DOHH2 (cell line): ENCODE measurements around the gene MPRIP.

Experiments
- H3F3A ChIP-seq: fragments of 200-600 bp; sonication (generic), shearing (Covaris generic); 2 replicates; pipeline ENCODE4 v1.6.0; 2016; ENCODE audit warnings: antibody characterized with exemption, mild to moderate bottlenecking; ENCODE audit not compliant: control insufficient read depth, insufficient read depth
- H3K27ac ChIP-seq: fragments of 200-600 bp; sonication (generic); 2 replicates; pipeline ENCODE4 v1.5.1; 2014; ENCODE audit warnings: low read depth, mild to moderate bottlenecking, low read length, moderate library complexity
- H3K27me3 ChIP-seq: fragments of 200-600 bp; sonication (generic); 2 replicates; pipeline ENCODE4 v1.6.1; 2014; ENCODE audit warnings: mild to moderate bottlenecking, low read length, mixed read lengths; ENCODE audit not compliant: control insufficient read depth
- H3K36me3 ChIP-seq: fragments of 200-600 bp; sonication (generic); 2 replicates; pipeline ENCODE4 v1.6.1; 2014; ENCODE audit warnings: mild to moderate bottlenecking, low read length, moderate library complexity, mixed read lengths; ENCODE audit not compliant: control insufficient read depth
- H3K4me1 ChIP-seq: fragments of 200-600 bp; sonication (generic); 2 replicates; pipeline ENCODE4 v1.6.1; 2014; ENCODE audit warnings: mild to moderate bottlenecking, low read length, mixed read lengths; ENCODE audit not compliant: control insufficient read depth
- H3K4me2 ChIP-seq: fragments of 200-600 bp; sonication (generic); 2 replicates; pipeline ENCODE4 v1.6.0; 2014; ENCODE audit warnings: mild to moderate bottlenecking, low read length, moderate library complexity
- H3K4me3 ChIP-seq: fragments of 200-600 bp; sonication (generic); 2 replicates; pipeline ENCODE4 v1.5.1; 2014; ENCODE audit warnings: mild to moderate bottlenecking, low read length, mixed read lengths
- H3K79me2 ChIP-seq: fragments of 200-600 bp; sonication (generic); 2 replicates; pipeline ENCODE4 v1.6.1; 2014; ENCODE audit warnings: mild to moderate bottlenecking, low read length, mixed read lengths; ENCODE audit not compliant: control insufficient read depth
- H3K9me2 ChIP-seq: fragments of 200-600 bp; sonication (generic); replicated peaks from 2 replicates; pipeline ENCODE4 v1.6.1; 2014; ENCODE audit warnings: mild to moderate bottlenecking, low read length, mixed read lengths; ENCODE audit not compliant: control insufficient read depth
- H3K9me3 ChIP-seq: fragments of 200-600 bp; sonication (generic); 2 replicates; pipeline ENCODE4 v1.6.1; 2014; ENCODE audit warnings: antibody characterized with exemption, low read length, mixed read lengths; ENCODE audit not compliant: control insufficient read depth, insufficient read depth
- H4K20me1 ChIP-seq: fragments of 200-600 bp; sonication (generic); 2 replicates; pipeline ENCODE4 v1.6.0; 2014; ENCODE audit warnings: low read depth, mild to moderate bottlenecking, antibody characterized with exemption, low read length, moderate library complexity; ENCODE audit not compliant: control insufficient read depth, insufficient read depth
- EZH2phosphoT487 ChIP-seq: fragments of 200-600 bp; sonication (generic); IDR thresholded peaks from 2 replicates; pipeline ENCODE4 v1.6.1; 2017; ENCODE audit warnings: borderline replicate concordance, mild to moderate bottlenecking, antibody characterized with exemption, low read length, moderate library complexity, mixed read lengths
- TF ChIP-seq, protein P1 (sequence below): fragments of 200-600 bp; sonication (generic); IDR thresholded peaks from one replicate; pipeline ENCODE4 v1.5.1; 2014; ENCODE audit warnings: antibody characterized with exemption, mild to moderate bottlenecking, low read depth, low read length; ENCODE audit not compliant: poor library complexity, severe bottlenecking

MPRIP gene

DNA sequence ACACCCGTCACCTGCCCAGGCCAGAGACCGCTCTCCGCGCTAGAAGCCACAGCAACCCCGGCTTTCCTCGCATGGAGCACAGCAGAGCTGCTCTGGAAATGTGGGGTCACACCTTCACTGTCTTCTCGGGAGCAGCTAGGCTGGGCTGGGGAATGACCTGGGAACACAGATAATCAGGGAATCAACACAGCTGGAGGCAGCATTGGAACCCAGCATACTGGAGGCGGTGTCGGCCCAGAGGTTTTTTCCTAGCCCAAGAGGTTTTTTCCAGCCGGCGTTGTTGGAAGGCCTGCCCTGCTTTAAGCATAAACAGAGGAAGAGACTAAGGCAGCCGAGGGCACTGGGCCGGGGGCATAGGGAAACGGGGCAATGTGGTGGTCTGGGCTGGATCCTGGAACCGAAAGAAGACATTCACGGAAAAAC, 164.7 kb downstream of the MPRIP start:
- H3K4me3 ChIP-seq: no peak overlapping the region
- TF ChIP-seq, protein P1, sequence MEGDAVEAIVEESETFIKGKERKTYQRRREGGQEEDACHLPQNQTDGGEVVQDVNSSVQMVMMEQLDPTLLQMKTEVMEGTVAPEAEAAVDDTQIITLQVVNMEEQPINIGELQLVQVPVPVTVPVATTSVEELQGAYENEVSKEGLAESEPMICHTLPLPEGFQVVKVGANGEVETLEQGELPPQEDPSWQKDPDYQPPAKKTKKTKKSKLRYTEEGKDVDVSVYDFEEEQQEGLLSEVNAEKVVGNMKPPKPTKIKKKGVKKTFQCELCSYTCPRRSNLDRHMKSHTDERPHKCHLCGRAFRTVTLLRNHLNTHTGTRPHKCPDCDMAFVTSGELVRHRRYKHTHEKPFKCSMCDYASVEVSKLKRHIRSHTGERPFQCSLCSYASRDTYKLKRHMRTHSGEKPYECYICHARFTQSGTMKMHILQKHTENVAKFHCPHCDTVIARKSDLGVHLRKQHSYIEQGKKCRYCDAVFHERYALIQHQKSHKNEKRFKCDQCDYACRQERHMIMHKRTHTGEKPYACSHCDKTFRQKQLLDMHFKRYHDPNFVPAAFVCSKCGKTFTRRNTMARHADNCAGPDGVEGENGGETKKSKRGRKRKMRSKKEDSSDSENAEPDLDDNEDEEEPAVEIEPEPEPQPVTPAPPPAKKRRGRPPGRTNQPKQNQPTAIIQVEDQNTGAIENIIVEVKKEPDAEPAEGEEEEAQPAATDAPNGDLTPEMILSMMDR: no peak
- no peak for TF ChIP-seq EZH2phosphoT487
- no peak overlapping the region for H3K27ac ChIP-seq

DNA sequence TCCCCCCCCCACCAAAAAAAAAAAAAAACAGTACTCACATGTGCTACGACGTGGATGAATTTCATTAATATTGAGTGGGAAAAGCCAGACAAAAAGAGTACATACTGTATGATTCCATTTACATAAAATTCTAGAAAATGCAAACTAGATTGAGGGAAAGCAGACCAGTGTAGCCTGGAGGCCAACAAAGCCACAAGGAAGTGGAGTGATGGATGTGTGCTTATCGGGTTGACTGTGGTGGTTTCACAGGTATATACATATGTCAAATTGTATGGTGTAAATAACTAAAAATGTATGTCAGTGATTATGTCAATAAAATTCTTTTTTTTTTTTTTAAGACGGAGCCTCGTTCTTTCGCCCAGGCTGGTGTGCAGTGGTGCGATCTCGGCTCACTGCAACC, 165.7 kb downstream of the MPRIP start:
- Histone ChIP-seq H3F3A (peaks cover 10% of the 10 kb centered on the region), H4K20me1 (peaks cover 4% of the 10 kb centered on the region; the same call in 1 of the 2 replicates), H3K36me3 (peaks cover 19% of the 10 kb centered on the region; the same call in 1 of the 2 replicates), H3K27ac (no peak overlapping the region), H3K4me2 (no peak overlapping the region), H3K27me3 (no peaks in the 10 kb centered on the region), H3K9me3 (no peaks in the 10 kb centered on the region), H3K79me2 (peaks cover 29% of the 10 kb centered on the region), H3K4me3 (no peak overlapping the region), H3K9me2 (no peaks in the 10 kb centered on the region), H3K4me1 (peaks cover 24% of the 10 kb centered on the region)
- TF ChIP-seq, protein P1: no peak
- TF ChIP-seq EZH2phosphoT487: no peak

More for the DNA sequence above, 164.7 kb downstream of the MPRIP start:
- Histone ChIP-seq H3K36me3 (peaks cover 28% of the 10 kb centered on the region), H3K4me2 (no peak overlapping the region), H3K79me2 (peaks cover 40% of the 10 kb centered on the region), H3K27me3 (no peaks in the 10 kb centered on the region), H3K4me1 (peaks cover 24% of the 10 kb centered on the region), H3F3A (peaks cover 10% of the 10 kb centered on the region), H4K20me1 (peaks cover 4% of the 10 kb centered on the region; the same call in 1 of the 2 replicates), H3K9me2 (no peaks in the 10 kb centered on the region), H3K9me3 (no peaks in the 10 kb centered on the region)

DNA sequence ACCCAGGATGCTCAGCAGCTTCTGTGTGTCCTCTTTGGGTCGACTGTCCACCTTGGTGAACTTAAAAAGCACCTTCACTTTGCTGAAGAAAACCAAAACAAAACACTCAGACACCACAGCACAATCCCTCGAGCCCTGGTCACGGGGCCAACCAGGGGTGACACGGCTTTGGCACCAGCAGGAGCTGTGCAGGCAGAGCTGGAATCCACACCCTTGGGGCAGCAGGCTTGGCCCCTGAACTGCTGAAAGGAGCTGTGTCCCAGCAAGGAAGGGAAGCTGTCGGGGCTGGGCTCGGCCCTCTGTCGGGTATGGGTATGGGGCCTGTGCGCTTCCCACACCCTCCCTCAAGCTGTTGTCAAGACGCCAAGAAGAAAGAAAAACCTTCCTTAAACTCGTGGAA, 171.5 kb downstream of the MPRIP start:
- 0 out of 2 replicates have a peak, but pooled peaks cover under 1% of the 10 kb centered on the region for H3F3A ChIP-seq
- no peaks in the 10 kb centered on the region for H3K9me3 ChIP-seq
- no peaks in the 10 kb centered on the region for H3K9me2 ChIP-seq
- H4K20me1 ChIP-seq: no peaks in the 10 kb centered on the region
- no peaks in the 10 kb centered on the region for H3K4me1 ChIP-seq
- no peak for TF ChIP-seq EZH2phosphoT487
- TF ChIP-seq, protein P1: no peak
- no peaks in the 10 kb centered on the region for H3K79me2 ChIP-seq
- H3K4me3 ChIP-seq: no peak overlapping the region
- H3K36me3 ChIP-seq: peaks cover 9% of the 10 kb centered on the region; the same call in 1 of the 2 replicates
- H3K27me3 ChIP-seq: no peaks in the 10 kb centered on the region
- no peak overlapping the region for H3K4me2 ChIP-seq
- H3K27ac ChIP-seq: no peak overlapping the region
